Endodermal cell (in vitro differentiated cells): ENCODE data around the gene ANKS3. TPM values are rescaled to one million over a fixed set of nuclear protein-coding genes. Genes with fewer than 3 reads are reported as not detected.

Experiments
- DNase-seq: peaks from one replicate; pipeline ENCODE4 v3.0.0-alpha.2; 2017
- H3K27ac ChIP-seq: 2 replicates; pipeline ENCODE4 v1.5.1; 2013; ENCODE audit warnings: mild to moderate bottlenecking, low read depth, low read length, moderate library complexity
- H3K27me3 ChIP-seq: 2 replicates; pipeline ENCODE4 v1.6.1; 2013; ENCODE audit warnings: mild to moderate bottlenecking, low read length, moderate library complexity; ENCODE audit not compliant: insufficient read depth, control insufficient read depth, poor library complexity, severe bottlenecking
- H3K36me3 ChIP-seq: 2 replicates; pipeline ENCODE4 v1.7.0; 2013; ENCODE audit warnings: mild to moderate bottlenecking, low read length, moderate library complexity; ENCODE audit not compliant: control insufficient read depth, insufficient read depth
- H3K4me1 ChIP-seq: one replicate; pipeline ENCODE4 v1.7.0; 2013; ENCODE audit warnings: low read length; ENCODE audit not compliant: control insufficient read depth, insufficient read depth
- H3K4me3 ChIP-seq: 2 replicates; pipeline ENCODE4 v1.5.1; 2013; ENCODE audit warnings: mild to moderate bottlenecking, low read length, moderate library complexity
- H3K9ac ChIP-seq: 2 replicates; pipeline ENCODE4 v1.6.1; 2013; ENCODE audit warnings: mild to moderate bottlenecking, low read length, moderate library complexity; ENCODE audit not compliant: poor library complexity, severe bottlenecking; ENCODE audit errors: extremely low read depth
- H3K9me3 ChIP-seq: 2 replicates; pipeline ENCODE4 v1.6.1; 2013; ENCODE audit warnings: mild to moderate bottlenecking, low read length, moderate library complexity; ENCODE audit not compliant: control insufficient read depth
- H3K27ac Mint-ChIP-seq: 2 replicates; pipeline ENCODE4 v1.8.0; 2020; ENCODE audit warnings: mixed read lengths
- H3K27me3 Mint-ChIP-seq: 2 replicates; pipeline ENCODE4 v1.8.0; 2021; ENCODE audit warnings: mild to moderate bottlenecking, mixed read lengths; ENCODE audit not compliant: insufficient read depth
- H3K36me3 Mint-ChIP-seq: 2 replicates; pipeline ENCODE4 v1.8.0; 2020; ENCODE audit warnings: low read depth, mixed read lengths
- H3K4me1 Mint-ChIP-seq: 2 replicates; pipeline ENCODE4 v1.8.0; 2020; ENCODE audit warnings: mixed read lengths
- H3K4me3 Mint-ChIP-seq: 2 replicates; pipeline ENCODE4 v1.8.0; 2020; ENCODE audit warnings: mild to moderate bottlenecking, moderate library complexity, mixed read lengths
- H3K9me3 Mint-ChIP-seq: 2 replicates; pipeline ENCODE4 v1.8.0; 2020; ENCODE audit warnings: mild to moderate bottlenecking, mixed read lengths
- CTCF ChIP-seq: fragments of 200-600 bp; sonication (generic); conservative IDR thresholded peaks from 2 replicates; pipeline ENCODE4 v1.5.0; 2021; ENCODE audit warnings: antibody characterized with exemption, mild to moderate bottlenecking
- WGBS, 2 experiments: methylation state at CpG; one replicate each; pipeline versions ENCODE4 v1.1.5 to v1.1.7; 2013; ENCODE audit warnings: missing lambda C conversion rate in 2 of 2, mixed read lengths in 1 of 2; ENCODE audit not compliant: insufficient coverage in 1 of 2, insufficient read length in 1 of 2; 5-methylcytosine and 5-hydroxymethylcytosine counted together
- total RNA-seq, 2 donors: library from RNA; stranded (reverse); fragmentation: NEBNext Ultra II Directional in 1 of 2; extraction: Animal tissue kit (Norgen Biotek cat#: 25700) in 1 of 2; gene quantifications; 2 replicates in 1 of 2; 3 replicates in 1 of 2; pipeline ENCODE4 v1.2.1, GENCODE V29; 2021

ANKS3 gene
- total RNA-seq, 2 donors from 2014 or later = 32.4 to 41.0 TPM

- no peaks in the 10 kb centered on the region for H3K27me3 Mint-ChIP-seq
- no peak for DNase-seq
Observed at GRCh38 chr16:4660454-4661007, 73.5 kb downstream of the ANKS3 start.

GRCh38 chr16:4659363-4660353 lies 74.4 kb downstream of the ANKS3 start:
- 91 to 96% methylated on average over 22 to 29 of the region's 29 CpGs for WGBS, 2 experiments

More at GRCh38 chr16:4660454-4661007, 73.5 kb downstream of the ANKS3 start:
- 75 to 91% methylated on average over 14 to 18 of the region's 18 CpGs for WGBS, 2 experiments
- Histone ChIP-seq H3K9ac (no peak overlapping the region), H3K27ac (peak overlapping the region; percentile 29), H3K36me3 (peaks cover 30% of the 10 kb centered on the region), H3K9me3 (no peaks in the 10 kb centered on the region), H3K4me1 (no peaks in the 10 kb centered on the region), H3K27me3 (no peaks in the 10 kb centered on the region), H3K4me3 (no peak overlapping the region)
- Mint-ChIP-seq H3K9me3 (no peaks in the 10 kb centered on the region), H3K4me3 (no peak overlapping the region), H3K27ac (no peak overlapping the region), H3K36me3 (peaks cover 33% of the 10 kb centered on the region), H3K4me1 (peaks cover 9% of the 10 kb centered on the region)
- no peak for TF ChIP-seq CTCF

More at GRCh38 chr16:4659363-4660353, 74.4 kb downstream of the ANKS3 start:
- Mint-ChIP-seq H3K4me3 (no peak overlapping the region), H3K27me3 (no peaks in the 10 kb centered on the region), H3K4me1 (peaks cover 11% of the 10 kb centered on the region), H3K9me3 (no peaks in the 10 kb centered on the region), H3K36me3 (peaks cover 38% of the 10 kb centered on the region), H3K27ac (no peak overlapping the region)
- H3K36me3 ChIP-seq = peaks cover 28% of the 10 kb centered on the region
- H3K4me1 ChIP-seq = no peaks in the 10 kb centered on the region
- no peak for DNase-seq
- peak overlapping the region; percentile 29 for H3K27ac ChIP-seq
- H3K27me3 ChIP-seq = no peaks in the 10 kb centered on the region
- no peak overlapping the region for H3K9ac ChIP-seq
- TF ChIP-seq CTCF = no peak
- no peak overlapping the region for H3K4me3 ChIP-seq
- no peaks in the 10 kb centered on the region for H3K9me3 ChIP-seq
